GM21390 (cell line): ENCODE results near the gene CYP26A1.

ENCODE experiments used
- ATAC-seq: cut with Tn5 transposase; IDR thresholded peaks from one replicate; pipeline ENCODE4 v1.9.1; 2021; ENCODE audit not compliant: unreplicated experiment

The CYP26A1 gene

GRCh38 chr10:93064874-93065660 is 8.6 kb upstream of the CYP26A1 start:
- no peak for ATAC-seq

GRCh38 chr10:93065675-93066543 is 7.8 kb upstream of the CYP26A1 start:
- ATAC-seq = no peak

- ATAC-seq = no peak
These were observed 7.2 kb upstream of the CYP26A1 start for GRCh38 chr10:93066544-93066913.

- no peak for ATAC-seq
These were observed 6.0 kb upstream of the CYP26A1 start for GRCh38 chr10:93067443-93068365.

- ATAC-seq = no peak
These were observed 5.1 kb upstream of the CYP26A1 start for GRCh38 chr10:93068411-93069244.

- ATAC-seq = no peak
These were observed 4.5 kb upstream of the CYP26A1 start for GRCh38 chr10:93069245-93069561.

GRCh38 chr10:93070378-93071176 is 3.1 kb upstream of the CYP26A1 start:
- no peak for ATAC-seq

GRCh38 chr10:93071177-93071472 is 2.6 kb upstream of the CYP26A1 start:
- no peak for ATAC-seq

- ATAC-seq = no peak
These were observed 1.9 kb upstream of the CYP26A1 start for GRCh38 chr10:93071674-93072224.

GRCh38 chr10:93072225-93072712 is 1.4 kb upstream of the CYP26A1 start:
- no peak for ATAC-seq

- ATAC-seq = no peak
These were observed 767 bp upstream of the CYP26A1 start for GRCh38 chr10:93072713-93073538.

GRCh38 chr10:93074147-93074596 is 479 bp downstream of the CYP26A1 start:
- no peak for ATAC-seq

GRCh38 chr10:93074597-93075368 is 1.1 kb downstream of the CYP26A1 start:
- ATAC-seq = no peak

- ATAC-seq = no peak
These were observed 1.9 kb downstream of the CYP26A1 start for GRCh38 chr10:93075369-93076221.

GRCh38 chr10:93076871-93077270 is 3.2 kb downstream of the CYP26A1 start:
- no peak for ATAC-seq

GRCh38 chr10:93077860-93078337 is 4.2 kb downstream of the CYP26A1 start:
- ATAC-seq = no peak
